HepG2 (cell line): ENCODE results near the gene PRR14. TPM values are rescaled to one million over a fixed set of nuclear protein-coding genes. Genes with fewer than 3 reads are reported as not detected.

Experiments used
- ATAC-seq: fragments of 200-7000 bp; cut with Tn5 transposase; 3 replicates; pipeline ENCODE4 v1.9.1; 2020; ENCODE audit warnings: mild to moderate bottlenecking, moderate library complexity
- BruUV-seq: library from RNA; stranded (reverse); fragments of 400-500 nt; replicated peaks from 2 replicates; lab custom pipeline; 2021; lab: Mats Ljungman, UMichigan
- CTCF ChIA-PET: fragments of 300-600 bp; formaldehyde crosslinking; extraction: SDS; loops from one replicate; lab custom pipeline; 2021; ENCODE audit warnings: low total read pairs, inconsistent platforms, low intra/inter-chr PET ratio; lab: Yijun Ruan, JAX
- POLR2A ChIA-PET: fragments of 350-600 bp; sonication (Branson Sonifier 250); formaldehyde crosslinking; loops from one replicate; lab custom pipeline; 2020; ENCODE audit warnings: antibody characterized with exemption, inconsistent platforms; lab: Yijun Ruan, JAX
- DNase-seq: peaks from one replicate; pipeline ENCODE4 v3.0.0-alpha.2; 2015; ENCODE audit warnings: low spot score
- FAIRE-seq: peaks from 3 replicates; lab custom pipeline; 2011; peaks lifted over from hg19 to GRCh38; lab: Jason Lieb, UNC
- H2AFZ ChIP-seq: one replicate; pipeline ENCODE4 v1.6.1; 2011; ENCODE audit warnings: low read length, inconsistent platforms
- H3K27ac ChIP-seq: fragments of 300-600 bp; 3 replicates; pipeline ENCODE4 v1.8.0; 2011; ENCODE audit warnings: mixed run types, mild to moderate bottlenecking, mixed read lengths, low read length, inconsistent platforms; ENCODE audit not compliant: insufficient read depth; ENCODE audit errors: extremely low read length
- H3K27me3 ChIP-seq, 2 experiments: fragments of 200-600 bp in 1 of 2; 2 replicates in 1 of 2; 3 replicates in 1 of 2; pipeline versions ENCODE4 v1.6.0 to v1.8.0; 2011; ENCODE audit warnings: low read length in 2 of 2, mild to moderate bottlenecking in 2 of 2, moderate library complexity in 2 of 2, inconsistent platforms in 1 of 2; ENCODE audit not compliant: insufficient read depth in 2 of 2, control insufficient read depth in 1 of 2
- H3K36me3 ChIP-seq, 2 experiments: fragments of 200-600 bp in 1 of 2; replicated peaks in 1 of 2; 2 replicates in 1 of 2; 3 replicates in 1 of 2; pipeline versions ENCODE4 v1.5.1 to v1.8.0; 2011; ENCODE audit warnings: low read length in 2 of 2, inconsistent platforms in 1 of 2; ENCODE audit not compliant: insufficient read depth in 2 of 2, control insufficient read depth in 1 of 2
- H3K4me1 ChIP-seq: 2 replicates; pipeline ENCODE4 v1.5.1; 2012; ENCODE audit warnings: low read length, inconsistent platforms; ENCODE audit not compliant: insufficient read depth
- H3K4me2 ChIP-seq: 2 replicates; pipeline ENCODE4 v1.6.0; 2011; ENCODE audit warnings: low read depth, low read length, inconsistent platforms
- H3K4me3 ChIP-seq, 3 experiments: fragments of 200-600 bp in 1 of 3; sonication (generic), shearing (Covaris generic) in 1 of 3; replicated peaks in 1 of 3; 2 replicates each; pipeline ENCODE4 v1.5.1; 2011 to 2016; ENCODE audit warnings: low read length in 3 of 3, inconsistent platforms in 2 of 3, low read depth in 2 of 3, mild to moderate bottlenecking in 2 of 3, control low read depth in 1 of 3, mixed read lengths in 1 of 3; ENCODE audit not compliant: insufficient read depth in 1 of 3
- H3K79me2 ChIP-seq: one replicate; pipeline ENCODE4 v1.6.1; 2011; ENCODE audit warnings: low read length, inconsistent platforms; ENCODE audit not compliant: insufficient read depth
- H3K9ac ChIP-seq: 2 replicates; pipeline ENCODE4 v1.6.0; 2011; ENCODE audit warnings: mild to moderate bottlenecking, low read depth, low read length, inconsistent platforms; ENCODE audit not compliant: insufficient read depth
- H3K9me3 ChIP-seq: 2 replicates; pipeline ENCODE4 v1.5.1; 2012; ENCODE audit warnings: mild to moderate bottlenecking, low read length
- H4K20me1 ChIP-seq: 2 replicates; pipeline ENCODE4 v1.6.0; 2011; ENCODE audit warnings: inconsistent platforms, mild to moderate bottlenecking, low read length, moderate library complexity; ENCODE audit not compliant: insufficient read depth
- ARID4A ChIP-seq: sonication (generic); formaldehyde crosslinking; IDR thresholded peaks from 2 replicates; pipeline ENCODE4 v1.5.0; 2020; ENCODE audit warnings: mild to moderate bottlenecking, missing genetic modification reagents, borderline replicate concordance
- BRCA1 ChIP-seq: sonication (generic); formaldehyde crosslinking; IDR thresholded peaks from 2 replicates; pipeline ENCODE4 v1.4.0; 2020; ENCODE audit warnings: missing genetic modification reagents
- HOXA3 ChIP-seq: sonication (generic); formaldehyde crosslinking; IDR thresholded peaks from 2 replicates; pipeline ENCODE4 v1.5.0; 2020; ENCODE audit warnings: missing genetic modification reagents
- NAIF1 ChIP-seq: sonication (generic); formaldehyde crosslinking; IDR thresholded peaks from 2 replicates; pipeline ENCODE4 v1.5.0; 2020; ENCODE audit warnings: mild to moderate bottlenecking, missing genetic modification reagents, borderline replicate concordance
- POGZ ChIP-seq: sonication (generic); formaldehyde crosslinking; IDR thresholded peaks from 2 replicates; pipeline ENCODE4 v1.4.0; 2020; ENCODE audit warnings: mild to moderate bottlenecking, missing genetic modification reagents
- RBM39 ChIP-seq: fragments of 200-400 bp; formaldehyde crosslinking; IDR thresholded peaks from one replicate; pipeline ENCODE4 v1.6.1; 2018; ENCODE audit warnings: antibody characterized with exemption, mild to moderate bottlenecking, low read depth, low read length; ENCODE audit not compliant: poor library complexity, severe bottlenecking
- RFXAP ChIP-seq: sonication (generic); formaldehyde crosslinking; IDR thresholded peaks from 2 replicates; pipeline ENCODE4 v1.4.0; 2020; ENCODE audit warnings: missing genetic modification reagents, borderline replicate concordance
- TCF7 ChIP-seq: sonication (generic); IDR thresholded peaks from 2 replicates; pipeline ENCODE4 v1.6.1; 2016; ENCODE audit warnings: antibody characterized with exemption, low read depth
- TERF1 ChIP-seq: sonication (generic); formaldehyde crosslinking; IDR thresholded peaks from 2 replicates; pipeline ENCODE4 v1.8.0; 2022; ENCODE audit warnings: mild to moderate bottlenecking, missing genetic modification reagents, moderate library complexity
- ZFP36L1 ChIP-seq: sonication (generic); formaldehyde crosslinking; IDR thresholded peaks from 2 replicates; pipeline ENCODE4 v1.8.0; 2022; ENCODE audit warnings: mild to moderate bottlenecking, missing genetic modification reagents, moderate library complexity
- ZNF143 ChIP-seq: sonication (generic); formaldehyde crosslinking; IDR thresholded peaks from 2 replicates; pipeline ENCODE4 v1.4.0; 2020; ENCODE audit warnings: missing genetic modification reagents
- ZNF367 ChIP-seq: sonication (generic); formaldehyde crosslinking; IDR thresholded peaks from 2 replicates; pipeline ENCODE4 v1.4.0; 2020; ENCODE audit warnings: missing genetic modification reagents, borderline replicate concordance
- ZNF383 ChIP-seq: sonication (generic); formaldehyde crosslinking; IDR thresholded peaks from 2 replicates; pipeline ENCODE4 v1.4.0; 2020; ENCODE audit warnings: missing genetic modification reagents, mild to moderate bottlenecking, borderline replicate concordance
- ZNF503 ChIP-seq: sonication (generic); formaldehyde crosslinking; IDR thresholded peaks from 2 replicates; pipeline ENCODE4 v1.4.0; 2020; ENCODE audit warnings: missing genetic modification reagents
- ZNF549 ChIP-seq: sonication (generic); formaldehyde crosslinking; IDR thresholded peaks from 2 replicates; pipeline ENCODE4 v1.5.0; 2020; ENCODE audit warnings: missing genetic modification reagents
- ZNF674 ChIP-seq: sonication (generic); formaldehyde crosslinking; IDR thresholded peaks from 2 replicates; pipeline ENCODE4 v1.5.0; 2020; ENCODE audit warnings: low read depth, mild to moderate bottlenecking, missing genetic modification reagents
- ZNF766 ChIP-seq: sonication (generic); formaldehyde crosslinking; IDR thresholded peaks from 2 replicates; pipeline ENCODE4 v1.5.0; 2020; ENCODE audit warnings: missing genetic modification reagents, borderline replicate concordance
- WGBS: methylation state at CpG from one replicate; pipeline ENCODE4 v1.1.6; 2017; ENCODE audit warnings: low lambda C conversion rate; 5-methylcytosine and 5-hydroxymethylcytosine counted together
- in situ Hi-C: cut with HindIII; loops from 2 replicates; pipeline ENCODE4 v1.10.0; 2017; ENCODE audit warnings: low pct_unique_long_range_greater_than_20kb; ENCODE audit not compliant: extremely low pct_ligation_motif_present
- intact Hi-C: fragments of 100-400 bp; cut with micrococcal nuclease; formaldehyde crosslinking; loops from one replicate; pipeline ENCODE4 v1.10.0; 2022; ENCODE audit not compliant: unreplicated experiment
- polyA plus RNA-seq, 8 experiments: library from polyadenylated mRNA; depleted of rRNA in 3 of 8; stranded (reverse) in 7 of 8; unstranded in 1 of 8; fragments of >200 nt; fragmentation: Illumina TruSeq in 4 of 8; extraction: Trizol in 4 of 8; gene quantifications; 2 replicates each; pipeline versions ENCODE4 v1.2.1 to v1.2.3, GENCODE V29; 2011 to 2016; ENCODE audit warnings: low read depth in 4 of 8, missing spikeins in 1 of 8, mixed read lengths in 1 of 8; ENCODE audit not compliant: insufficient read depth in 1 of 8
- total RNA-seq, 5 experiments: library from RNA; depleted of rRNA; stranded (reverse); fragments of >200 nt; fragmentation: Illumina TruSeq; extraction: Trizol; gene quantifications; 2 replicates each; pipeline ENCODE4 v1.2.3, GENCODE V29; 2016; ENCODE audit warnings: low read depth in 1 of 5

Gene PRR14
- total and polyA plus RNA-seq, 2 of the 13 experiments (the other 11 are each of a cell fraction or from before 2014, with no cell fraction given) = 8.4 to 11.0 TPM

- Histone ChIP-seq H4K20me1 (peaks cover 16% of the 10 kb centered on the region; the same call in 1 of the 2 replicates), H3K4me1 (peaks cover 24% of the 10 kb centered on the region), H3K9ac (peak overlapping the region; percentile 99), H3K79me2 (peaks cover 31% of the 10 kb centered on the region), H2AFZ (no peak overlapping the region), H3K27ac (peak overlapping the region; percentile 99), H3K4me2 (peak overlapping the region; percentile 92), H3K4me3 (peak overlapping the region; percentile 75 to 96 (median 93)), H3K36me3 (peaks cover 15 to 44% of the 10 kb centered on the region in 2 experiments), H3K27me3 (no peaks in the 10 kb centered on the region), H3K9me3 (no peaks in the 10 kb centered on the region)
- DNase-seq = no peak
- POLR2A ChIA-PET = interaction anchor here (0.8 to 1.6 kb wide), 4 partner anchors 41 to 197 kb away, joined by 3 to 10 read pairs (median 5); partner anchors contain the start of genes CTF1, FBRS and PHKG2
- 17% methylated on average over 8 of the region's 8 CpGs for WGBS
- in situ Hi-C loops = no loop called here
- FAIRE-seq = no peak
- no peak for ATAC-seq
- CTCF ChIA-PET = no interaction called here
- intact Hi-C loops = loop anchor here (5.0 to 10.0 kb wide), 3 partner anchors 48 to 225 kb away; partner anchors contain the start of genes FBXL19, PHKG2 and ZNF768
- no TSS peak for BruUV-seq
- TF ChIP-seq TERF1 = no peak
- no peak for TF ChIP-seq TCF7
- TF ChIP-seq POGZ (CRISPR knock-in tag) = no peak
- TF ChIP-seq ZNF503 = peak; percentile 48; the same call in 1 of the 2 replicates
- 0 out of 2 replicates have a peak, but pooled peaks have one; percentile 2 for TF ChIP-seq BRCA1
- peak; percentile 61; the same call in 1 of the 2 replicates for TF ChIP-seq NAIF1 (CRISPR knock-in tag)
- no peak for TF ChIP-seq ARID4A (CRISPR knock-in tag)
- TF ChIP-seq ZNF766 (CRISPR knock-in tag) = 0 out of 2 replicates have a peak, but pooled peaks have one; percentile 40
- no peak for TF ChIP-seq ZNF383
- no peak for TF ChIP-seq RBM39
- TF ChIP-seq ZNF549 (CRISPR knock-in tag) = 0 out of 2 replicates have a peak, but pooled peaks have one; percentile 35
- no peak for TF ChIP-seq ZNF143 (CRISPR knock-in tag)
- TF ChIP-seq ZNF674 = no peak
- peak; percentile 23; the same call in 1 of the 2 replicates for TF ChIP-seq RFXAP (CRISPR knock-in tag)
- TF ChIP-seq ZFP36L1 (CRISPR knock-in tag) = no peak
- no peak for TF ChIP-seq HOXA3 (CRISPR knock-in tag)
- TF ChIP-seq ZNF367 = 0 out of 2 replicates have a peak, but pooled peaks have one; percentile 5
These were observed 48.9 kb downstream of the PRR14 start for GRCh38 chr16:30699615-30700099.
